Gastrocnemius medialis (tissue), 4 donors: ENCODE results near the gene POR. TPM values are rescaled to one million over a fixed set of nuclear protein-coding genes. Genes with fewer than 3 reads are reported as not detected.

Experiments used
- ATAC-seq, 2 donors: fragments of 150-250 bp; one replicate each; pipeline ENCODE4 v1.9.1; 2016
- DNase-seq, 2 donors: peaks; one replicate each; pipeline ENCODE4 v3.0.0-alpha.2; 2019
- H3K27ac ChIP-seq, 4 donors: fragments of 200-600 bp; sonication (generic); 1 replicate in 1 of 4; 2 replicates in 3 of 4; pipeline ENCODE4 v1.5.1; 2016 to 2018; ENCODE audit warnings: mild to moderate bottlenecking in 2 of 4, moderate library complexity in 1 of 4
- H3K27me3 ChIP-seq, 3 donors: fragments of 200-600 bp; sonication (generic) in 2 of 3; 1 replicate in 1 of 3; 2 replicates in 2 of 3; pipeline versions ENCODE4 v1.5.1 to v1.6.0; 2016 to 2019; ENCODE audit warnings: mild to moderate bottlenecking in 1 of 3, moderate library complexity in 1 of 3
- H3K36me3 ChIP-seq, 2 donors: fragments of 200-600 bp; sonication (generic) in 1 of 2; one replicate each; pipeline ENCODE4 v1.5.1; 2017 to 2018
- H3K4me1 ChIP-seq, 2 donors: fragments of 200-600 bp; sonication (generic) in 1 of 2; one replicate each; pipeline ENCODE4 v1.5.1; 2016 to 2017; ENCODE audit warnings: mild to moderate bottlenecking in 2 of 2
- H3K4me3 ChIP-seq, 4 donors: fragments of 200-600 bp; sonication (generic) in 3 of 4; 1 replicate in 1 of 4; 2 replicates in 3 of 4; pipeline ENCODE4 v1.5.1; 2016 to 2019; ENCODE audit warnings: mild to moderate bottlenecking in 2 of 4
- H3K9me3 ChIP-seq, 3 donors: fragments of 200-600 bp; sonication (generic) in 2 of 3; 1 replicate in 1 of 3; 2 replicates in 2 of 3; pipeline ENCODE4 v1.5.1; 2016 to 2019
- CTCF ChIP-seq, 5 experiments: fragments of 450-650 bp in 3 of 5; fragments of 200-600 bp in 2 of 5; sonication (generic) in 2 of 5; IDR thresholded peaks in 4 of 5; conservative IDR thresholded peaks in 1 of 5; 1 replicate in 4 of 5; 2 replicates in 1 of 5; pipeline ENCODE4 v1.5.1; 2016 to 2019; ENCODE audit warnings: antibody characterized with exemption in 5 of 5, mild to moderate bottlenecking in 3 of 5, moderate library complexity in 3 of 5
- POLR2A ChIP-seq, 2 donors: fragments of 450-650 bp; IDR thresholded peaks; one replicate each; pipeline ENCODE4 v1.6.1; 2017; ENCODE audit warnings: antibody characterized with exemption in 2 of 2, mild to moderate bottlenecking in 2 of 2, moderate library complexity in 2 of 2
- in situ Hi-C, 4 donors: fragments of 200-750 bp; cut with MboI; loops; one replicate each; pipeline versions ENCODE4 v1.15.0 to v1.8.0; 2017; ENCODE audit warnings: low sequenced_read_pairs in 4 of 4
- intact Hi-C: fragments of 100-400 bp; cut with DNase I; formaldehyde crosslinking; loops from one replicate; pipeline ENCODE4 v1.15.1; 2023; ENCODE audit warnings: low total_unique reads
- total RNA-seq, 4 donors: library from RNA; depleted of rRNA; stranded (reverse); fragments of >200 nt; gene quantifications; one replicate each; pipeline versions ENCODE4 v1.1.0 to v1.2.3, GENCODE V29; 2016

The POR gene
- total RNA-seq, 4 donors from 2014 or later: 85.7 to 218 (median 115) TPM

GRCh38 chr7:75875113-75876080 lies 39.6 kb upstream of the POR start:
- no peak for TF ChIP-seq CTCF (IDR thresholded peaks at IDR 0.05 in 4 of 5, conservative IDR thresholded peaks at IDR 0.05 in 1 of 5)
- no peak for TF ChIP-seq POLR2A (IDR thresholded peaks at IDR 0.05)
- no peak overlapping the region for H3K4me3 ChIP-seq
- peaks cover 15 to 19% of the 10 kb centered on the region in 2 donors for H3K4me1 ChIP-seq
- no peak for ATAC-seq
- no peaks in the 10 kb centered on the region for H3K27me3 ChIP-seq
- DNase-seq: no peak
- H3K9me3 ChIP-seq: no peaks in the 10 kb centered on the region
- H3K36me3 ChIP-seq: no peaks in the 10 kb centered on the region
- intact Hi-C loops (no loop called here), in situ Hi-C loops (no loop called here)
- no peak overlapping the region for H3K27ac ChIP-seq

GRCh38 chr7:75876126-75876881 lies 38.7 kb upstream of the POR start:
- DNase-seq: no peak
- no peak overlapping the region for H3K27ac ChIP-seq
- peaks cover 15 to 19% of the 10 kb centered on the region in 2 donors for H3K4me1 ChIP-seq
- TF ChIP-seq CTCF (IDR thresholded peaks at IDR 0.05 in 4 of 5, conservative IDR thresholded peaks at IDR 0.05 in 1 of 5): no peak
- TF ChIP-seq POLR2A (IDR thresholded peaks at IDR 0.05): no peak
- in situ Hi-C loops (no loop called here), intact Hi-C loops (no loop called here)
- no peak overlapping the region for H3K4me3 ChIP-seq
- no peaks in the 10 kb centered on the region for H3K9me3 ChIP-seq
- H3K27me3 ChIP-seq: no peaks in the 10 kb centered on the region
- H3K36me3 ChIP-seq: peaks cover 0 to 2% of the 10 kb centered on the region in 2 donors
- no peak for ATAC-seq

- intact Hi-C loops (loop anchor here (2.0 kb wide), 2 partner anchors 36 to 116 kb away; partner anchors contain the start of genes POR and TMEM120A), in situ Hi-C loops (no loop called here)
- peak in 1 of 2 donors; percentile 51 for ATAC-seq
- Histone ChIP-seq H3K27ac (peak overlapping the region; percentile 75 to 87 (median 82)), H3K4me3 (peak overlapping the region; percentile 60 to 90 (median 79)), H3K9me3 (no peaks in the 10 kb centered on the region), H3K27me3 (no peaks in the 10 kb centered on the region), H3K4me1 (peaks cover 15 to 19% of the 10 kb centered on the region in 2 donors), H3K36me3 (peaks cover 0 to 22% of the 10 kb centered on the region in 2 donors)
- no peak for TF ChIP-seq POLR2A (IDR thresholded peaks at IDR 0.05)
- no peak for TF ChIP-seq CTCF (IDR thresholded peaks at IDR 0.05 in 4 of 5, conservative IDR thresholded peaks at IDR 0.05 in 1 of 5)
- no peak for DNase-seq
Observed at GRCh38 chr7:75878312-75878768, 36.6 kb upstream of the POR start.

GRCh38 chr7:75878769-75879611 lies 36.0 kb upstream of the POR start, which contains the start of gene RHBDD2:
Gene RHBDD2, plus strand, starts transcription at chr7:75879034. Its CDS starts 49 bp downstream, at chr7:75879083.
- Histone ChIP-seq H3K27ac (peak within 1 kb of the TSS; percentile 75 to 87 (median 83)), H3K9me3 (no peaks in the 10 kb centered on the region), H3K27me3 (no peaks in the 10 kb centered on the region), H3K36me3 (peaks cover 0 to 29% of the 10 kb centered on the region in 2 donors), H3K4me1 (peaks cover 15 to 19% of the 10 kb centered on the region in 2 donors), H3K4me3 (peak within 1 kb of the TSS; percentile 75 to 95 (median 86))
- TF ChIP-seq POLR2A (IDR thresholded peaks at IDR 0.05) (peak; percentile 93), CTCF (IDR thresholded peaks at IDR 0.05 in 4 of 5, conservative IDR thresholded peaks at IDR 0.05 in 1 of 5) (peak in 3 of 5 experiments; percentile 30 to 41 (median 41))
- DNase-seq (peak; percentile 92 to 95), ATAC-seq (peak; percentile 96 to 97)
- in situ Hi-C loops (no loop called here), intact Hi-C loops (loop anchor here (2.0 kb wide), 2 partner anchors 36 to 116 kb away; partner anchors contain the start of genes POR and TMEM120A)
